HG02938 (cell line): ENCODE measurements around the gene ZNF845.
"Not testable (repeated sequence)": the region's sequence is repeated elsewhere in the genome, so short reads cannot be mapped to it uniquely, and the experiment has no call there.

ENCODE experiments used
- ATAC-seq: cut with Tn5 transposase; IDR thresholded peaks from one replicate; pipeline ENCODE4 v1.9.1; 2021; ENCODE audit warnings: mild to moderate bottlenecking, moderate library complexity; ENCODE audit not compliant: unreplicated experiment

The ZNF845 gene

DNA sequence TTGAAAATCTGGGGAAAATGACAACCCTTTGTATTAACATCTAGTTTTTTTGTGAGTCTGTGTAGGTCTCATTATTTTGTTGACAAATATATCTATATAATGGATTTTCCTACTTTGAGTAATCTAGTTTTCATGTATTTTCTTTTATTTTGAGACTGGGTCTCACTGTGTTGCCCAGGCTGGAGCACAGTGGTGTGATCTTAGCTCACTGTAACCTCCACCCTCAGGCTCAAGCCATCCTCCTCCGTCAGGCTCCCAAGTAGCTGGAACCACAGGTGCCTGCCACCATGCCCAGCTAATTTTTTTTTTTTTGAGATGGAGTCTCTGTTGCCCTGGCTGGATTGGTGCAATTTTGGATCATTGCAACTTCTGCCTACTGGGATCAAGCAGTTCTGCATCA is 41.2 kb downstream of the ZNF845 start:
- ATAC-seq: no peak

DNA sequence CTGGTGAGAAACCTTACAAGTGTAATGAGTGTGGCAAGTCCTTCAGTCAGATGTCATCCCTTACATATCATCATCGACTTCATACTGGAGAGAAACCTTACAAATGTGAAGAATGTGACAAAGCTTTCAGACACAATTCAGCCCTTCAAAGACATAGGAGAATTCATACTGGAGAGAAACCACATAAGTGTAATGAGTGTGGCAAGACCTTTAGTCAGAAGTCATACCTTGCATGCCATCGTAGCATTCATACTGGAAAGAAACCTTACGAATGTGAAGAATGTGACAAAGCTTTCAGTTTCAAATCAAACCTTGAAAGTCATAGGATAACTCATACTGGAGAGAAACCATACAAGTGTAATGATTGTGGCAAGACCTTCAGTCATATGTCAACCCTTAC is 47.8 kb downstream of the ZNF845 start:
- no peak for ATAC-seq

GRCh38 chr19:53388168-53388567 is 54.6 kb downstream of the ZNF845 start:
- no peak for ATAC-seq

DNA sequence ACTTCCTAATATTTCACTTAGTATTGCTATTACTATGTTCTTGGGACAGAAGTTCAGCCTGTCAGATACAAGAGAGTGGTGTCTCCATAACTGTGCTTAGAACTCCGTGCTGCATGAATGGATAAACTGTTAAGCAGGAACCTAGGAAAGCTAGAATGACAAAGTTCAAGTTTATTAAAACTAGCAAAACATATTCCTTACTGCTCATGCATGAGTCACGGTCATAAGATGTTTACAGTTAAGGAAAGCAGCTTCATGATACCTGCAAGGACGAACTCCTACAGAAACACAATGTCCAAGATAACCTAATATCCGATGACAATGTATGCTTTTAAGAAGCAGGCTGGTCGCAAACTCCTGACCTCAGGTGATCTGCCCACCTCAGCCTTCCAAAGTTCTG is 55.4 kb downstream of the ZNF845 start:
- no peak for ATAC-seq

DNA sequence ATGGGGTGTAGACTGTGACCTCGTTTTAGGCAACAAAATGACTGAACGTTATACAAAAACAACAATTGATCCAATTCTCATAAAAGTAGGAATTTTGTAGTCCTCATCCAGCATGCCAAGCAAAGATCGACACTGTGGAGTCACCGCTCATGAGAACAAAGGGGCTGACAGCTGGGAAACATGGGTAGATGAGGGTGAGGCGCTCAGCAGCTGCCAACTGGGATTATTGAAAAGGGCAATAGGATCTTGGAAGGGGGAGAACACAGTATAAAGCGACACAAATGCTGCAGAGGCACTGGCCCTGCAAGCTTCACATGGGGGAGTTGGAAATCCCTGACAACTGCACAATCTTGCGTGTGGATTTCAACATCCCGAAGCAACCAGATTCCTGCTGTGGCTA is 56.0 kb downstream of the ZNF845 start:
- ATAC-seq: no peak

- no peak for ATAC-seq
Observed at GRCh38 chr19:53389978-53390377, 56.4 kb downstream of the ZNF845 start.

DNA sequence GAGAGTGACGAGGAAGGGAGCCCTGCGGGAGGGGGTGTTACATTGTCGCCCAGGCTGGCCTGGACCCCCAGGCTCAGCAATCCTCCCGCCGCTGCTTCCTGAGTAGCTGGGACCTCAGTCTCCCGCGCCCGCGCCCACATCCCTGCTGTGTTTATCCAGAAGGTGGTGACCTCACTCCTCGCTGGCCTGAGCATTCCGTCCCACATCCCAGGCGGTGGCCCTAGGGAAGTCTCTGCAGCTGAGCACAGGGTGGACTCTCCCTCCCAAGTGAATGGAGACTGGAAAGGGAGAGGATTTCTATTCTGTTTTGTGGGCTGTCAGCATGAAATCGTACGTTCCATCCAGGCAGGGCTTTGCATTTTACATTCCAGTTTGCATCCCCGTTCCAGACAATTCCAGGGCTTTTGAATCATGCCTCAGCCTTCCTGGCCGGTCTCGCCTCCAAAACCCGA is 61.0 kb downstream of the ZNF845 start:
- ATAC-seq: no peak

- ATAC-seq: peak; percentile 83
Observed at GRCh38 chr19:53394974-53395839, 61.7 kb downstream of the ZNF845 start, which contains the start of gene ZNF765. Gene ZNF765 (plus strand): TSS chr19:53395149. CDS start chr19:53398016, 2,867 bp downstream.

GRCh38 chr19:53395840-53396524 is 62.4 kb downstream of the ZNF845 start:
- not testable (repeated sequence) for ATAC-seq

DNA sequence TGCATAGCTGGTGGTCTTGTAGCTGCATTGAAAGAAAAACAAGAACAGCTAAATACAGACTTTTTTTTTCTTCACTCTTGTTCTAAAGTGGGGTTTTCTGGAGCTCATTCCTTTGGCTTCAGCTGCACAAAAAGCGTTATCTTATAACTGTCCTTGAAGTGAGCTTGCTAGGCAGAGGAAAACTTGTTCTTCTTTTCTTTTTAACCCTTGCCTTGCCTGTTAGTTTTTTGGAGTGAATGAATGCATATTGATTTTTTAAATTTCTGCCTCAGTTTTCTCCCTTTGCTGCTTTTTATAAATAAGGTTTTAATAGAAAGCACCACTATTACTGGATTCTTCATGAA is 62.9 kb downstream of the ZNF845 start:
- ATAC-seq: no peak

GRCh38 chr19:53397918-53398317 is 64.4 kb downstream of the ZNF845 start:
- not testable (repeated sequence) for ATAC-seq
